PFSK-1 (cell line): ENCODE data around the gene SLC24A3.

Experiments
- POLR2AphosphoS5 ChIP-seq: IDR thresholded peaks from 2 replicates; pipeline ENCODE4 v1.6.1; 2012; ENCODE audit warnings: low read depth, mild to moderate bottlenecking, control low read depth, low read length, moderate library complexity
- SIN3A ChIP-seq: IDR thresholded peaks from 2 replicates; pipeline ENCODE4 v1.6.1; 2012; ENCODE audit warnings: mild to moderate bottlenecking, low read length, moderate library complexity, borderline replicate concordance; ENCODE audit not compliant: insufficient read depth
- TAF1 ChIP-seq: IDR thresholded peaks from 2 replicates; pipeline ENCODE4 v1.6.1; 2012; ENCODE audit warnings: low read length, control low read depth, borderline replicate concordance; ENCODE audit not compliant: insufficient read depth
- TF ChIP-seq, protein P1 (sequence below), 2 experiments: IDR thresholded peaks; 2 replicates each; pipeline versions ENCODE4 v1.6.1 to v1.8.0; 2011 to 2012; ENCODE audit warnings: low read depth in 2 of 2, low read length in 2 of 2, control low read depth in 1 of 2, inconsistent platforms in 1 of 2, mild to moderate bottlenecking in 1 of 2, moderate library complexity in 1 of 2; ENCODE audit not compliant: insufficient read depth in 1 of 2

DNA sequence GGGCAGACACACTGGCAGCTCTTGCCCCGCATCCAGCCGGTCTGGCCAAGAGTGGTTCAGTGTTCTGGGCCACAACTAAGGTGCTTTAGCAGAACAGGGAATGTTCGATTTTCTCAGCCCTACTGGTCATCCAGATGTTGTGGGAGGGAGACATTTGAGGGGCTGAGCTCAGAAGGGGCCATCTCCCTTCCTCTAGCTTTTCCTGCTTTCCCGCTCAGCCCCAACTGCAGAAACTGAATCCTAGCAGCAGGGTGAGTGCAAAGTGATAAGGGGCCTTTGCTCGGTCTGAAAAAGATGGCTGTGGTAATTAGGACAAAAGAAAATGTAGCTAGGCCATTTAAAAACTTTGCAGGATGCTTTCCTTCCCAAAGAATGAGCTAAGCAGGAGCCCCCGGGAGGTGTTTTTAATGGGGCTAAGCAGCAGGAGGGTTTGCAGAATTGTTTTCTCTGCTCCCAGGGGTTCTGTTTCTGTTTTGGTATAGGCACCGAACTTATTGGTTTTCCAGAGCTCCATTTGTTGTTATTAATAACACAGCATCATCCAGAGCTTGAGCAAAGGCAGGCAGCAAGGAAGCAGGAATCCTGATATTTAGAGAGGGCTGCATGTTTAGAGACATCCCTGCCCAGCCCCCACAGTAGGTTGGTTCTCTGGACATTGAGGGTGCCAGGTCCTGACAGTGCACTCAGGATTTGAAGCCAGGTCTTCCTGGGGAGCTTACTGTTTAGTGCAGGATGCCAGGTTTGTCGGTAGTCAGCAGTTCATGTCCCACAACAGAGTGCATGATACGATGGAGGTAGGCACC is 210.9 kb downstream of the SLC24A3 start:
- TF ChIP-seq POLR2AphosphoS5: no peak
- TF ChIP-seq, protein P1, sequence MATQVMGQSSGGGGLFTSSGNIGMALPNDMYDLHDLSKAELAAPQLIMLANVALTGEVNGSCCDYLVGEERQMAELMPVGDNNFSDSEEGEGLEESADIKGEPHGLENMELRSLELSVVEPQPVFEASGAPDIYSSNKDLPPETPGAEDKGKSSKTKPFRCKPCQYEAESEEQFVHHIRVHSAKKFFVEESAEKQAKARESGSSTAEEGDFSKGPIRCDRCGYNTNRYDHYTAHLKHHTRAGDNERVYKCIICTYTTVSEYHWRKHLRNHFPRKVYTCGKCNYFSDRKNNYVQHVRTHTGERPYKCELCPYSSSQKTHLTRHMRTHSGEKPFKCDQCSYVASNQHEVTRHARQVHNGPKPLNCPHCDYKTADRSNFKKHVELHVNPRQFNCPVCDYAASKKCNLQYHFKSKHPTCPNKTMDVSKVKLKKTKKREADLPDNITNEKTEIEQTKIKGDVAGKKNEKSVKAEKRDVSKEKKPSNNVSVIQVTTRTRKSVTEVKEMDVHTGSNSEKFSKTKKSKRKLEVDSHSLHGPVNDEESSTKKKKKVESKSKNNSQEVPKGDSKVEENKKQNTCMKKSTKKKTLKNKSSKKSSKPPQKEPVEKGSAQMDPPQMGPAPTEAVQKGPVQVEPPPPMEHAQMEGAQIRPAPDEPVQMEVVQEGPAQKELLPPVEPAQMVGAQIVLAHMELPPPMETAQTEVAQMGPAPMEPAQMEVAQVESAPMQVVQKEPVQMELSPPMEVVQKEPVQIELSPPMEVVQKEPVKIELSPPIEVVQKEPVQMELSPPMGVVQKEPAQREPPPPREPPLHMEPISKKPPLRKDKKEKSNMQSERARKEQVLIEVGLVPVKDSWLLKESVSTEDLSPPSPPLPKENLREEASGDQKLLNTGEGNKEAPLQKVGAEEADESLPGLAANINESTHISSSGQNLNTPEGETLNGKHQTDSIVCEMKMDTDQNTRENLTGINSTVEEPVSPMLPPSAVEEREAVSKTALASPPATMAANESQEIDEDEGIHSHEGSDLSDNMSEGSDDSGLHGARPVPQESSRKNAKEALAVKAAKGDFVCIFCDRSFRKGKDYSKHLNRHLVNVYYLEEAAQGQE (IDR thresholded peaks at IDR 0.05; ENCODE audit: insufficient read depth in 1 of 2, low read depth in 2 of 2, low read length in 2 of 2): no peak
- no peak for TF ChIP-seq SIN3A
- no peak for TF ChIP-seq TAF1
